NCI-H524 treated with DMSO at 0.1 percent for 48 hours (cell line): ENCODE measurements around the gene DNAJB13.

Source experiments
- DNase-seq: peaks from one replicate; lab custom pipeline; 2025; lab: John Stamatoyannopoulos, UW

Gene DNAJB13

DNA sequence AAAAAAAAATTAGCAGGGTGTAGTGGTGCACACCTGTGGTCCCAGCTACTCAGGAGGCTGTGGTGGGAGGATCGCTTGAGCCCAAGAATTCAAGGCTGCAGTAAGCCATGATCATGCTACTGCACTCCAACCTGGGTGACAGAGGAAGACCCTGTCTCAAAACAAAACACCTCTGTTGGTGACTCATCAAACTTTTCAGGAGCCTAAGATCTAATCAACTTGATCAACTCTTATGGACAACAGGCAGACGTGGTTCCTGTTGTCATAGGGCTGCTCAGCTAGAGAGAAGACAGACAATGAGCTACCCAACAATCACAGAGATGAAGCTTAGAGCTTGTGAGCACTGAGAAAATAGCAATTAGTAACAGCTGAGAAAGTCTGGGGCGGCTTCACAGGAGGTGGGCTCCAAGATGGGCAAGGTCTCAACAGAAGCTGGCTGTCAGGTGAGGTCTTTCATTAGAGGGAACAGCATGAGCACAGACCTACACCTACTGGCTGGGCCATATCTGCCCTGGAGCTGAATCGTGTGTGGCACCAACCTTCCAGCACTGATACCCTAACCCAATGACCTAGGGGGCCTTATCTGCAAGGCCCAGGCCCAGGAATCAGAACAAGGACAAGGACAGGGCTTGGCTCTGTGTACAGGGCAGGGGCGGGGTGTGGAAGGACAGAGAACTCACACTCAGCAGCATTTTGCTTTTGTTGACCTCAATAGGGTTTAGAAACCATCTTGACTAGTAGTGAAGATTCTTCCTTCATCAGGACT lies 65.3 kb downstream of the DNAJB13 start:
- DNase-seq, result no peak

DNA sequence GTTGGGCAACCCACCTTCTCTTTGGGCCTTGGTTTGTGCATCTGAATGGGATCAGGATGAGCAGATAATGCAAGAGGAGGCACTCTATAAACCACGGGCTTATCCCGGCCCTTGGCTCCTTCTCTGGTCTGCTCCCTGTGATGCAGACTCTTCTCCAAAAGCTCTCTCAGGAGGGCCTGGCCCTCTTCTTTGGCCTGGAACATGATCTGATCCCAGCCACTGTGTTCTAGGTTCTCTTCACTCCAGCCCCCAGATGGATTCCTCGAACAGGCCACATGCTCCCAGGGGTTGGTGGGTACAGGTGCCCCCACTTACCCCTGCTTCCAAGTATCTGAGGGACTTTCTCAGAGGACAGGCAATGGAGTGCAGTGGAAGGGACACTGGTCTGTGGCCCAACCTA lies 66.8 kb downstream of the DNAJB13 start:
- no peak for DNase-seq

DNA sequence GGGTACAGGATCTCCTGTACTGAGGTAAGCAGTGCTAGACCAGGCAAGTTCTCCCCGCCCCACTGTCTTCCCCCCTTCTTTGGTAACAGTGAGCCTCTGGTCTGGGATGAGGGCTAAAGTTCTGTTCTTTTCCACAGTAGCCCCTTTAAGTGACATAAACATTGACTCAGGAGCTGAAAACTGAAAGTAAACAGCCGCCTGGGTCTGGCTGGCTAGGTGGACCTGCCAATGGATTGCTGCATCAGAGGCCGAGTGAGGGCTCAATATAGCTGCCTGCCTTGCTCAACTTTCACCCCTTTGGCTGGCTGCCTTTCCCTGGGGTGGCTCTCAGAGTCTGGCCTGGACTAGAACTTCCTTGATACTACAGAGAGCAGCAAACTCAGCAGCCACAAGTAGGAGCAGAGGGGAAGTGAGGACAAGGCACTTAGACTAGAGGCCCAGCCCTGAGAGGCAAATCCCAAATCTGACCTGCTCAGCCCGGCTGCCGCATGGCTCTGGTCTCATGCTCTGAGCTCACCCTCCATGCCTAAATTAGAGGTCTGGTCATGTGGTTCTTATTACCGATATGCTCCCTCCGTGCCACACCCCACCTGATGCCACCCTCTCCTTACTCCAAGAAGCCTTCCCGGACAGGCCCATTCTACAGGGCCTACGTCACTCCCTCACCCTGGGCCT lies 67.6 kb downstream of the DNAJB13 start:
- no peak for DNase-seq

DNA sequence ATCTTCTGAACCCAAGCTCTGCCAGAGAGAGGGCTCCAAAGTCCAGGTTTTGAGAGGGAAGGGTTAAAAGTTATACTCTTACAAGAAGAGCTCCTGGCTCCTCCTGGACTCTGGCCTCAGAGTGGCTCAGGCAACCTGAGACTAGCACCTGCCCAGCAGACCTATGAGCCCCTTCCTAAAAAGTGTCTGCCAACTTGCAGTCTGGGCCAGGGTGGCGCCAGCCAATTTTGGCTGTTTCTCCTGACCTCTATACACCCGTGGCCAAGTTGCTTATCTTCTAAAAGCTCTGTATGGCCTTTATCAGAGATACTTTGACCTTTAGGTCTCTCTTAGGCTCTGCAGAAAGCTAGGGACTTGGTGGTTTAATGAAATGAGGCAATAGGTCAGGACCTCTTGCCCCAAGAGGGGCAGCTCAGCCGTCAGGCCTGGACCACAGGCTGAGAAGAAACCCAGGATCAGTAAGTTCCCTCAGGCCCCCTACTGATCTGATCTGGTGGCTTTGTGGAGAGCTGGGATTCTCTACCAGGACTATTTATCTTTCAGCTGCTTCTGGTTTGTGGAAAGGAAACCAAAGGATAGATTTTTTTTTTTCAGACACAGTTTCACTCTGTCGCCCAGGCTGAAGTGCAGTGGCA lies 68.4 kb downstream of the DNAJB13 start:
- DNase-seq, result no peak

DNA sequence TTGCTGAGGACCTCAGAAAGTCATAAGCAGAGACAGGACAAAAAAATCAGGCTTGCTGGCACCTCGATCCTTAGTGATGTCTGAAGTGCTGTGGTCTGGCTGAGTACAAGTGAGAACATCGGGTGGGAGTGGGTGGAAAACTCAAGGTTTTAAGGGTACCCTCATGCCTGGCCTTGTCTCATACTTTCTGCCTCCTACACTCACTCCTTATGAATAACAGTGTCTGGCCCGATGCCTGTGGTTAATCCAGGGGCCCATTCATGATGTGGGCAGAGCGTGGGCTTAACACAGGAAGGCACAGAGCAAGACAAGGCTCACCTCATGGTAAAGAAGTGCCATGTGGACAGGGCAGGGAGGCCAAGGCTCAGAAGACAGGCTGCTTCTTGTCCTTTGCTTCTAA lies 69.0 kb downstream of the DNAJB13 start:
- no peak for DNase-seq
